Endothelial cell of umbilical vein (primary cell): Measurements from ENCODE around the gene CDC14B. TPM values are rescaled to one million over a fixed set of nuclear protein-coding genes. Genes with fewer than 3 reads are reported as not detected.

Experiments
- BruUV-seq: library from RNA; stranded (reverse); fragments of 400-500 nt; replicated peaks from 2 replicates; lab custom pipeline; 2021; lab: Mats Ljungman, UMichigan
- CTCF ChIA-PET: fragments of 300-600, 350-600 bp; sonication (Branson Sonifier 250); formaldehyde crosslinking; loops from one replicate; lab custom pipeline; 2021; ENCODE audit warnings: antibody characterized with exemption, inconsistent platforms; lab: Charles Lee
- POLR2A ChIA-PET: fragments of 300-600, 350-600 bp; sonication (Branson Sonifier 250); formaldehyde crosslinking; loops from one replicate; lab custom pipeline; 2021; ENCODE audit warnings: antibody characterized with exemption, inconsistent platforms; lab: Charles Lee
- DNase-seq: peaks from one replicate; pipeline ENCODE4 v3.0.0-alpha.2; 2011; ENCODE audit warnings: low read depth, low spot score
- FAIRE-seq: peaks from 2 replicates; lab custom pipeline; 2011; peaks lifted over from hg19 to GRCh38; lab: Jason Lieb, UNC
- H2AFZ ChIP-seq: 2 replicates; pipeline ENCODE4 v1.6.0; 2012; ENCODE audit warnings: low read depth, low read length, control low read depth, inconsistent platforms
- H3K27ac ChIP-seq: 2 replicates; pipeline ENCODE4 v1.5.1; 2011; ENCODE audit warnings: low read depth, mild to moderate bottlenecking, control low read depth, low read length, moderate library complexity; ENCODE audit not compliant: insufficient read depth
- H3K27me3 ChIP-seq, 2 experiments: 2 replicates each; pipeline versions ENCODE4 v1.6.0 to v1.6.1; 2011; ENCODE audit warnings: low read length in 2 of 2, mixed read lengths in 1 of 2; ENCODE audit not compliant: control insufficient read depth in 2 of 2, insufficient read depth in 2 of 2
- H3K36me3 ChIP-seq, 2 experiments: 2 replicates in 1 of 2; 3 replicates in 1 of 2; pipeline ENCODE4 v1.5.1; 2011; ENCODE audit warnings: low read length in 2 of 2, mild to moderate bottlenecking in 1 of 2, moderate library complexity in 1 of 2; ENCODE audit not compliant: control insufficient read depth in 2 of 2, insufficient read depth in 2 of 2; ENCODE audit errors: extremely low read depth in 1 of 2
- H3K4me1 ChIP-seq: 3 replicates; pipeline ENCODE4 v1.5.1; 2011; ENCODE audit warnings: mild to moderate bottlenecking, low read length; ENCODE audit not compliant: control insufficient read depth, insufficient read depth; ENCODE audit errors: extremely low read depth
- H3K4me2 ChIP-seq: 2 replicates; pipeline ENCODE4 v1.6.1; 2011; ENCODE audit warnings: low read length, control low read depth, mixed read lengths; ENCODE audit not compliant: insufficient read depth
- H3K4me3 ChIP-seq, 3 experiments: fragments of 200-600 bp in 1 of 3; sonication (generic), shearing (Covaris generic) in 1 of 3; replicated peaks in 1 of 3; 2 replicates each; pipeline ENCODE4 v1.5.1; 2011 to 2016; ENCODE audit warnings: control low read depth in 3 of 3, low read length in 3 of 3, mild to moderate bottlenecking in 2 of 3, inconsistent platforms in 1 of 3, low read depth in 1 of 3, moderate library complexity in 1 of 3; ENCODE audit not compliant: insufficient read depth in 1 of 3
- H3K79me2 ChIP-seq: 2 replicates; pipeline ENCODE4 v1.6.0; 2012; ENCODE audit warnings: low read length, inconsistent platforms; ENCODE audit not compliant: control insufficient read depth, insufficient read depth
- H3K9ac ChIP-seq: replicated peaks from 2 replicates; pipeline ENCODE3; 2011; ENCODE audit warnings: low read length, control low read depth; ENCODE audit not compliant: insufficient read depth; ENCODE audit errors: extremely low read depth
- H3K9me1 ChIP-seq: replicated peaks from 3 replicates; pipeline ENCODE4 v1.6.0; 2011; ENCODE audit warnings: mild to moderate bottlenecking, low read length; ENCODE audit not compliant: control insufficient read depth, insufficient read depth; ENCODE audit errors: extremely low read depth
- H3K9me3 ChIP-seq: replicated peaks from 2 replicates; pipeline ENCODE4 v1.5.1; 2012; ENCODE audit warnings: low read length, inconsistent platforms; ENCODE audit not compliant: control insufficient read depth, insufficient read depth
- H4K20me1 ChIP-seq: replicated peaks from 2 replicates; pipeline ENCODE3; 2011; ENCODE audit warnings: mild to moderate bottlenecking, low read length; ENCODE audit not compliant: control insufficient read depth, insufficient read depth; ENCODE audit errors: extremely low read depth
- CTCF ChIP-seq, 2 donors: IDR thresholded peaks; 1 replicate in 1 of 2; 2 replicates in 1 of 2; pipeline ENCODE4 v1.5.1; 2011; ENCODE audit warnings: low read length in 2 of 2, mild to moderate bottlenecking in 2 of 2, moderate library complexity in 2 of 2, control low read depth in 1 of 2, inconsistent platforms in 1 of 2, low read depth in 1 of 2; ENCODE audit not compliant: insufficient read depth in 1 of 2; ENCODE audit errors: extremely low read depth in 1 of 2
- EZH2 ChIP-seq: IDR thresholded peaks from 2 replicates; pipeline ENCODE4 v1.6.1; 2012; ENCODE audit warnings: borderline replicate concordance, low read depth, mild to moderate bottlenecking, moderate library complexity, low read length, inconsistent platforms; ENCODE audit not compliant: severe bottlenecking
- FOS ChIP-seq: IDR thresholded peaks from 2 replicates; pipeline ENCODE4 v1.6.1; 2011; ENCODE audit warnings: mild to moderate bottlenecking, low read length, moderate library complexity, borderline replicate concordance; ENCODE audit not compliant: insufficient read depth
- GATA2 ChIP-seq: IDR thresholded peaks from 2 replicates; pipeline ENCODE4 v1.7.0; 2011; ENCODE audit warnings: low read depth, mild to moderate bottlenecking, moderate library complexity, mixed read lengths, low read length; ENCODE audit not compliant: insufficient read length, insufficient read depth
- JUN ChIP-seq: IDR thresholded peaks from 2 replicates; pipeline ENCODE4 v1.6.1; 2011; ENCODE audit warnings: borderline replicate concordance, low read depth; ENCODE audit not compliant: insufficient read length, insufficient read depth
- MAX ChIP-seq: IDR thresholded peaks from 2 replicates; pipeline ENCODE4 v1.6.1; 2011; ENCODE audit not compliant: insufficient read depth, insufficient read length
- MYC ChIP-seq: IDR thresholded peaks from one replicate; pipeline ENCODE4 v1.6.1; 2011; ENCODE audit warnings: mild to moderate bottlenecking, low read depth, low read length
- POLR2A ChIP-seq: IDR thresholded peaks from 2 replicates; pipeline ENCODE4 v1.6.1; 2012; ENCODE audit warnings: low read depth, mild to moderate bottlenecking, control low read depth, low read length
- POLR2AphosphoS5 ChIP-seq: IDR thresholded peaks from 2 replicates; pipeline ENCODE4 v1.6.1; 2012; ENCODE audit warnings: low read depth, mild to moderate bottlenecking, control low read depth, low read length, moderate library complexity; ENCODE audit not compliant: insufficient read depth
- dilution Hi-C: fragments of 300-500 bp; cut with MboI; formaldehyde crosslinking; loops from one replicate; pipeline ENCODE4 v1.15.0; 2019; ENCODE audit warnings: low sequenced_read_pairs; ENCODE audit not compliant: extremely low pct_ligation_motif_present
- intact Hi-C: fragments of 100-400 bp; cut with micrococcal nuclease; formaldehyde crosslinking; loops from one replicate; pipeline ENCODE4 v1.10.0; 2022
- polyA plus RNA-seq, 4 experiments: library from polyadenylated mRNA; depleted of rRNA in 3 of 4; stranded (reverse) in 3 of 4; unstranded in 1 of 4; fragments of >200 nt; gene quantifications; 2 replicates each; pipeline versions ENCODE4 v1.2.1 to v1.2.3, GENCODE V29; 2011 to 2012; ENCODE audit warnings: missing spikeins in 1 of 4
- total RNA-seq: library from RNA; stranded (reverse); gene quantifications from 2 replicates; pipeline ENCODE4 v1.2.3, GENCODE V29; 2021

Gene CDC14B
- total and polyA plus RNA-seq, 2 donors (not counting 3 experiments of a cell fraction or from before 2014, with no cell fraction given) = 0.39 to 0.93 TPM

GRCh38 chr9:96467784-96468183, 151.9 kb downstream of the CDC14B start:
- Histone ChIP-seq H4K20me1 (no peaks in the 10 kb centered on the region), H3K9me3 (no peaks in the 10 kb centered on the region), H3K4me2 (no peak overlapping the region), H3K4me1 (no peaks in the 10 kb centered on the region), H3K4me3 (no peak overlapping the region), H3K9ac (no peak overlapping the region), H3K27me3 (no peaks in the 10 kb centered on the region), H3K79me2 (no peaks in the 10 kb centered on the region), H2AFZ (no peak overlapping the region), H3K9me1 (no peaks in the 10 kb centered on the region), H3K27ac (no peak overlapping the region), H3K36me3 (peaks cover 0 to 2% of the 10 kb centered on the region in 2 experiments)
- TF ChIP-seq CTCF (IDR thresholded peaks at IDR 0.05; ENCODE audit: extremely low read depth in 1 of 2, insufficient read depth in 1 of 2, low read depth in 1 of 2, low read length in 2 of 2) = no peak
- TF ChIP-seq FOS = no peak
- TF ChIP-seq POLR2AphosphoS5 = no peak
- no peak for TF ChIP-seq MYC
- no peak for TF ChIP-seq MAX
- no peak for TF ChIP-seq JUN
- TF ChIP-seq EZH2 = no peak
- TF ChIP-seq GATA2 = no peak
- no peak for TF ChIP-seq POLR2A
- dilution Hi-C loops (no loop called here), intact Hi-C loops (no loop called here)
- ChIA-PET POLR2A (no interaction called here), CTCF (interaction anchor here (0.8 to 1.3 kb wide), 2 partner anchors 15 to 18 kb away, joined by 3 read pairs; partner anchors contain the start of gene HABP4)
- FAIRE-seq = no peak
- DNase-seq = no peak
- no TSS peak for BruUV-seq
